Measurements from ENCODE around the gene MYH6.
"Not testable (repeated sequence)": the region's sequence is repeated elsewhere in the genome, so short reads cannot be mapped to it uniquely, and the experiment has no call there.

Gene MYH6

GRCh38 chr14:23418021-23418420 lies 9.9 kb upstream of the MYH6 start:
- H3K36me3 ChIP-seq (ENCODE audit: insufficient read depth, low read length), result no peaks in the 10 kb centered on the region
- H3K9me3 ChIP-seq (ENCODE audit: low read length), result no peaks in the 10 kb centered on the region
- H3K79me2 ChIP-seq (ENCODE audit: insufficient read depth, low read length), result no peaks in the 10 kb centered on the region
- H3K27ac ChIP-seq (ENCODE audit: low read depth, low read length, poor library complexity, severe bottlenecking), result no peak overlapping the region
- H3K4me1 ChIP-seq (ENCODE audit: insufficient read depth, low read length, severe bottlenecking), result no peaks in the 10 kb centered on the region
- H3K9ac ChIP-seq (ENCODE audit: low read length), result no peak overlapping the region
- no peaks in the 10 kb centered on the region for H3K27me3 ChIP-seq (ENCODE audit: insufficient read depth, low read length)
- no peaks in the 10 kb centered on the region for H3K9me2 ChIP-seq (ENCODE audit: low read depth, low read length)
- no peaks in the 10 kb centered on the region for H3F3A ChIP-seq (ENCODE audit: insufficient read depth, low read length)
- H3K4me3 ChIP-seq (ENCODE audit: low read depth, low read length, poor library complexity, severe bottlenecking), result no peak overlapping the region
- no peak overlapping the region for H2AFZ ChIP-seq (ENCODE audit: low read length)
- H3K4me2 ChIP-seq (ENCODE audit: low read length), result no peak overlapping the region
- no peak for TF ChIP-seq EZH2 (IDR thresholded peaks at IDR 0.05; ENCODE audit: borderline replicate concordance, low read length)
- no peak for TF ChIP-seq CTCF (IDR thresholded peaks at IDR 0.05; ENCODE audit: low read length)
- no peaks in the 10 kb centered on the region for H4K20me1 ChIP-seq (ENCODE audit: insufficient read depth, low read length)

- H3K79me2 ChIP-seq (ENCODE audit: insufficient read depth, low read length); H3K4me3 ChIP-seq (ENCODE audit: low read depth, low read length, poor library complexity, severe bottlenecking); H3K27ac ChIP-seq (ENCODE audit: low read depth, low read length, poor library complexity, severe bottlenecking); H3K4me2 ChIP-seq (ENCODE audit: low read length); H4K20me1 ChIP-seq (ENCODE audit: insufficient read depth, low read length); H3K9me3 ChIP-seq (ENCODE audit: low read length); H3F3A ChIP-seq (ENCODE audit: insufficient read depth, low read length); H3K36me3 ChIP-seq (ENCODE audit: insufficient read depth, low read length); H3K4me1 ChIP-seq (ENCODE audit: insufficient read depth, low read length, severe bottlenecking); H2AFZ ChIP-seq (ENCODE audit: low read length); H3K9ac ChIP-seq (ENCODE audit: low read length); H3K27me3 ChIP-seq (ENCODE audit: insufficient read depth, low read length); H3K9me2 ChIP-seq (ENCODE audit: low read depth, low read length): not testable (repeated sequence)
Measured at GRCh38 chr14:23417269-23417668, 9.2 kb upstream of the MYH6 start.

GRCh38 chr14:23416801-23417200 lies 8.7 kb upstream of the MYH6 start:
- TF ChIP-seq EZH2 (IDR thresholded peaks at IDR 0.05; ENCODE audit: borderline replicate concordance, low read length) (no peak), CTCF (IDR thresholded peaks at IDR 0.05; ENCODE audit: low read length) (no peak)
- Histone ChIP-seq H4K20me1 (ENCODE audit: insufficient read depth, low read length) (no peaks in the 10 kb centered on the region), H3K9ac (ENCODE audit: low read length) (no peak overlapping the region), H3K27me3 (ENCODE audit: insufficient read depth, low read length) (peaks cover 2% of the 10 kb centered on the region; the same call in 1 of the 2 replicates), H3K4me2 (ENCODE audit: low read length) (no peak overlapping the region), H3K79me2 (ENCODE audit: insufficient read depth, low read length) (no peaks in the 10 kb centered on the region), H3K9me2 (ENCODE audit: low read depth, low read length) (no peaks in the 10 kb centered on the region), H3F3A (ENCODE audit: insufficient read depth, low read length) (no peaks in the 10 kb centered on the region), H3K4me3 (ENCODE audit: low read depth, low read length, poor library complexity, severe bottlenecking) (no peak overlapping the region), H3K36me3 (ENCODE audit: insufficient read depth, low read length) (no peaks in the 10 kb centered on the region), H3K4me1 (ENCODE audit: insufficient read depth, low read length, severe bottlenecking) (no peaks in the 10 kb centered on the region), H2AFZ (ENCODE audit: low read length) (no peak overlapping the region), H3K9me3 (ENCODE audit: low read length) (no peaks in the 10 kb centered on the region), H3K27ac (ENCODE audit: low read depth, low read length, poor library complexity, severe bottlenecking) (no peak overlapping the region)
